Endothelial cell of umbilical vein (primary cell): ENCODE measurements around the gene SFMBT1. TPM values are rescaled to one million over a fixed set of nuclear protein-coding genes. Genes with fewer than 3 reads are reported as not detected.

Source experiments
- BruUV-seq: library from RNA; stranded (reverse); fragments of 400-500 nt; replicated peaks from 2 replicates; lab custom pipeline; 2021; lab: Mats Ljungman, UMichigan
- CTCF ChIA-PET: fragments of 300-600, 350-600 bp; sonication (Branson Sonifier 250); formaldehyde crosslinking; loops from one replicate; lab custom pipeline; 2021; ENCODE audit warnings: antibody characterized with exemption, inconsistent platforms; lab: Charles Lee
- POLR2A ChIA-PET: fragments of 300-600, 350-600 bp; sonication (Branson Sonifier 250); formaldehyde crosslinking; loops from one replicate; lab custom pipeline; 2021; ENCODE audit warnings: antibody characterized with exemption, inconsistent platforms; lab: Charles Lee
- DNase-seq: peaks from one replicate; pipeline ENCODE4 v3.0.0-alpha.2; 2011; ENCODE audit warnings: low read depth, low spot score
- FAIRE-seq: peaks from 2 replicates; lab custom pipeline; 2011; peaks lifted over from hg19 to GRCh38; lab: Jason Lieb, UNC
- H2AFZ ChIP-seq: 2 replicates; pipeline ENCODE4 v1.6.0; 2012; ENCODE audit warnings: low read depth, low read length, control low read depth, inconsistent platforms
- H3K27ac ChIP-seq: 2 replicates; pipeline ENCODE4 v1.5.1; 2011; ENCODE audit warnings: low read depth, mild to moderate bottlenecking, control low read depth, low read length, moderate library complexity; ENCODE audit not compliant: insufficient read depth
- H3K27me3 ChIP-seq, 2 experiments: 2 replicates each; pipeline versions ENCODE4 v1.6.0 to v1.6.1; 2011; ENCODE audit warnings: low read length in 2 of 2, mixed read lengths in 1 of 2; ENCODE audit not compliant: control insufficient read depth in 2 of 2, insufficient read depth in 2 of 2
- H3K36me3 ChIP-seq, 2 experiments: 2 replicates in 1 of 2; 3 replicates in 1 of 2; pipeline ENCODE4 v1.5.1; 2011; ENCODE audit warnings: low read length in 2 of 2, mild to moderate bottlenecking in 1 of 2, moderate library complexity in 1 of 2; ENCODE audit not compliant: control insufficient read depth in 2 of 2, insufficient read depth in 2 of 2; ENCODE audit errors: extremely low read depth in 1 of 2
- H3K4me1 ChIP-seq: 3 replicates; pipeline ENCODE4 v1.5.1; 2011; ENCODE audit warnings: mild to moderate bottlenecking, low read length; ENCODE audit not compliant: control insufficient read depth, insufficient read depth; ENCODE audit errors: extremely low read depth
- H3K4me2 ChIP-seq: 2 replicates; pipeline ENCODE4 v1.6.1; 2011; ENCODE audit warnings: low read length, control low read depth, mixed read lengths; ENCODE audit not compliant: insufficient read depth
- H3K4me3 ChIP-seq, 3 experiments: fragments of 200-600 bp in 1 of 3; sonication (generic), shearing (Covaris generic) in 1 of 3; replicated peaks in 1 of 3; 2 replicates each; pipeline ENCODE4 v1.5.1; 2011 to 2016; ENCODE audit warnings: control low read depth in 3 of 3, low read length in 3 of 3, mild to moderate bottlenecking in 2 of 3, inconsistent platforms in 1 of 3, low read depth in 1 of 3, moderate library complexity in 1 of 3; ENCODE audit not compliant: insufficient read depth in 1 of 3
- H3K79me2 ChIP-seq: 2 replicates; pipeline ENCODE4 v1.6.0; 2012; ENCODE audit warnings: low read length, inconsistent platforms; ENCODE audit not compliant: control insufficient read depth, insufficient read depth
- H3K9ac ChIP-seq: replicated peaks from 2 replicates; pipeline ENCODE3; 2011; ENCODE audit warnings: low read length, control low read depth; ENCODE audit not compliant: insufficient read depth; ENCODE audit errors: extremely low read depth
- H3K9me1 ChIP-seq: replicated peaks from 3 replicates; pipeline ENCODE4 v1.6.0; 2011; ENCODE audit warnings: mild to moderate bottlenecking, low read length; ENCODE audit not compliant: control insufficient read depth, insufficient read depth; ENCODE audit errors: extremely low read depth
- H3K9me3 ChIP-seq: replicated peaks from 2 replicates; pipeline ENCODE4 v1.5.1; 2012; ENCODE audit warnings: low read length, inconsistent platforms; ENCODE audit not compliant: control insufficient read depth, insufficient read depth
- H4K20me1 ChIP-seq: replicated peaks from 2 replicates; pipeline ENCODE3; 2011; ENCODE audit warnings: mild to moderate bottlenecking, low read length; ENCODE audit not compliant: control insufficient read depth, insufficient read depth; ENCODE audit errors: extremely low read depth
- FOS ChIP-seq: IDR thresholded peaks from 2 replicates; pipeline ENCODE4 v1.6.1; 2011; ENCODE audit warnings: mild to moderate bottlenecking, low read length, moderate library complexity, borderline replicate concordance; ENCODE audit not compliant: insufficient read depth
- GATA2 ChIP-seq: IDR thresholded peaks from 2 replicates; pipeline ENCODE4 v1.7.0; 2011; ENCODE audit warnings: low read depth, mild to moderate bottlenecking, moderate library complexity, mixed read lengths, low read length; ENCODE audit not compliant: insufficient read length, insufficient read depth
- JUN ChIP-seq: IDR thresholded peaks from 2 replicates; pipeline ENCODE4 v1.6.1; 2011; ENCODE audit warnings: borderline replicate concordance, low read depth; ENCODE audit not compliant: insufficient read length, insufficient read depth
- POLR2AphosphoS5 ChIP-seq: IDR thresholded peaks from 2 replicates; pipeline ENCODE4 v1.6.1; 2012; ENCODE audit warnings: low read depth, mild to moderate bottlenecking, control low read depth, low read length, moderate library complexity; ENCODE audit not compliant: insufficient read depth
- dilution Hi-C: fragments of 300-500 bp; cut with MboI; formaldehyde crosslinking; loops from one replicate; pipeline ENCODE4 v1.15.0; 2019; ENCODE audit warnings: low sequenced_read_pairs; ENCODE audit not compliant: extremely low pct_ligation_motif_present
- intact Hi-C: fragments of 100-400 bp; cut with micrococcal nuclease; formaldehyde crosslinking; loops from one replicate; pipeline ENCODE4 v1.10.0; 2022
- polyA plus RNA-seq, 4 experiments: library from polyadenylated mRNA; depleted of rRNA in 3 of 4; stranded (reverse) in 3 of 4; unstranded in 1 of 4; fragments of >200 nt; gene quantifications; 2 replicates each; pipeline versions ENCODE4 v1.2.1 to v1.2.3, GENCODE V29; 2011 to 2012; ENCODE audit warnings: missing spikeins in 1 of 4
- total RNA-seq: library from RNA; stranded (reverse); gene quantifications from 2 replicates; pipeline ENCODE4 v1.2.3, GENCODE V29; 2021
- TF ChIP-seq, protein P1 (sequence below), 2 donors: IDR thresholded peaks; 1 replicate in 1 of 2; 2 replicates in 1 of 2; pipeline ENCODE4 v1.5.1; 2011; ENCODE audit warnings: low read length in 2 of 2, mild to moderate bottlenecking in 2 of 2, moderate library complexity in 2 of 2, control low read depth in 1 of 2, inconsistent platforms in 1 of 2, low read depth in 1 of 2; ENCODE audit not compliant: insufficient read depth in 1 of 2; ENCODE audit errors: extremely low read depth in 1 of 2

The SFMBT1 gene
- total and polyA plus RNA-seq, 2 donors (not counting 3 experiments of a cell fraction or from before 2014, with no cell fraction given), result 1.8 to 6.0 TPM

GRCh38 chr3:53039376-53039752 lies 6.5 kb downstream of the SFMBT1 start:
- Histone ChIP-seq H3K9me3 (no peaks in the 10 kb centered on the region), H3K9ac (no peak overlapping the region), H3K79me2 (no peaks in the 10 kb centered on the region), H3K9me1 (no peaks in the 10 kb centered on the region), H2AFZ (no peak overlapping the region), H3K36me3 (no peaks in the 10 kb centered on the region), H3K27ac (no peak overlapping the region), H3K4me1 (no peaks in the 10 kb centered on the region), H4K20me1 (no peaks in the 10 kb centered on the region), H3K4me2 (no peak overlapping the region), H3K4me3 (no peak overlapping the region), H3K27me3 (no peaks in the 10 kb centered on the region)
- no TSS peak for BruUV-seq
- CTCF ChIA-PET, result no interaction called here
- FAIRE-seq, result no peak
- DNase-seq, result no peak
- no peak for TF ChIP-seq FOS
- TF ChIP-seq, protein P1, sequence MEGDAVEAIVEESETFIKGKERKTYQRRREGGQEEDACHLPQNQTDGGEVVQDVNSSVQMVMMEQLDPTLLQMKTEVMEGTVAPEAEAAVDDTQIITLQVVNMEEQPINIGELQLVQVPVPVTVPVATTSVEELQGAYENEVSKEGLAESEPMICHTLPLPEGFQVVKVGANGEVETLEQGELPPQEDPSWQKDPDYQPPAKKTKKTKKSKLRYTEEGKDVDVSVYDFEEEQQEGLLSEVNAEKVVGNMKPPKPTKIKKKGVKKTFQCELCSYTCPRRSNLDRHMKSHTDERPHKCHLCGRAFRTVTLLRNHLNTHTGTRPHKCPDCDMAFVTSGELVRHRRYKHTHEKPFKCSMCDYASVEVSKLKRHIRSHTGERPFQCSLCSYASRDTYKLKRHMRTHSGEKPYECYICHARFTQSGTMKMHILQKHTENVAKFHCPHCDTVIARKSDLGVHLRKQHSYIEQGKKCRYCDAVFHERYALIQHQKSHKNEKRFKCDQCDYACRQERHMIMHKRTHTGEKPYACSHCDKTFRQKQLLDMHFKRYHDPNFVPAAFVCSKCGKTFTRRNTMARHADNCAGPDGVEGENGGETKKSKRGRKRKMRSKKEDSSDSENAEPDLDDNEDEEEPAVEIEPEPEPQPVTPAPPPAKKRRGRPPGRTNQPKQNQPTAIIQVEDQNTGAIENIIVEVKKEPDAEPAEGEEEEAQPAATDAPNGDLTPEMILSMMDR (IDR thresholded peaks at IDR 0.05; ENCODE audit: extremely low read depth in 1 of 2, insufficient read depth in 1 of 2, low read depth in 1 of 2, low read length in 2 of 2), result no peak
- TF ChIP-seq JUN, result no peak
- no peak for TF ChIP-seq POLR2AphosphoS5
- TF ChIP-seq GATA2, result no peak
- dilution Hi-C loops (no loop called here), intact Hi-C loops (no loop called here)
- POLR2A ChIA-PET, result no interaction called here
